GM12878 (cell line): Measurements from ENCODE around the gene SLC2A1. TPM values are rescaled to one million over a fixed set of nuclear protein-coding genes. Genes with fewer than 3 reads are reported as not detected.

Source experiments
- ATAC-seq: fragments of 200-7000 bp; cut with Tn5 transposase; 3 replicates; pipeline ENCODE4 v1.9.1; 2020; ENCODE audit warnings: mild to moderate bottlenecking, moderate library complexity
- BruUV-seq: library from RNA; stranded (reverse); fragments of 400-500 nt; replicated peaks from 2 replicates; lab custom pipeline; 2021; lab: Mats Ljungman, UMichigan
- CTCF ChIA-PET: fragments of 300-600 bp; sonication (Branson Sonifier 250); formaldehyde crosslinking; extraction: SDS; loops from one replicate; lab custom pipeline; 2021; ENCODE audit warnings: inconsistent platforms; lab: Yijun Ruan, JAX
- POLR2A ChIA-PET: fragments of 350-600 bp; formaldehyde crosslinking; extraction: SDS; loops from one replicate; lab custom pipeline; 2021; ENCODE audit warnings: inconsistent platforms; lab: Charles Lee
- RAD21 ChIA-PET: fragments of 300-600 bp; sonication (Branson Sonifier 250); formaldehyde crosslinking; loops from one replicate; lab custom pipeline; 2023; ENCODE audit warnings: antibody characterized with exemption; ENCODE audit not compliant: unreplicated experiment; lab: Charles Lee
- SMC1A ChIA-PET: fragments of 300-600 bp; sonication (Branson Sonifier 250); formaldehyde crosslinking; loops from one replicate; lab custom pipeline; 2023; ENCODE audit not compliant: unreplicated experiment, uncharacterized antibody; lab: Charles Lee
- DNase-seq: peaks from one replicate; pipeline ENCODE4 v3.0.0-alpha.2; 2011; ENCODE audit warnings: low read depth, low spot score
- FAIRE-seq: peaks from 3 replicates; lab custom pipeline; 2011; peaks lifted over from hg19 to GRCh38; lab: Jason Lieb, UNC
- H2AFZ ChIP-seq: 2 replicates; pipeline ENCODE4 v1.6.0; 2011; ENCODE audit warnings: low read depth, low read length, control low read depth; ENCODE audit not compliant: control insufficient read depth
- H3K27ac ChIP-seq: 2 replicates; pipeline ENCODE4 v1.5.1; 2011; ENCODE audit warnings: control low read depth; ENCODE audit not compliant: control insufficient read depth, insufficient read depth
- H3K27me3 ChIP-seq, 2 experiments: replicated peaks in 1 of 2; 2 replicates each; pipeline versions ENCODE4 v1.6.0 to v1.6.1; 2011; ENCODE audit warnings: low read length in 1 of 2; ENCODE audit not compliant: control insufficient read depth in 2 of 2, insufficient read depth in 2 of 2
- H3K36me3 ChIP-seq, 2 experiments: 2 replicates each; pipeline ENCODE4 v1.5.1; 2011; ENCODE audit warnings: low read length in 1 of 2; ENCODE audit not compliant: control insufficient read depth in 2 of 2, insufficient read depth in 2 of 2
- H3K4me1 ChIP-seq: 2 replicates; pipeline ENCODE4 v1.6.1; 2011; ENCODE audit warnings: mild to moderate bottlenecking, low read length, moderate library complexity, mixed read lengths; ENCODE audit not compliant: control insufficient read depth, insufficient read depth
- H3K4me2 ChIP-seq: 2 replicates; pipeline ENCODE4 v1.6.0; 2011; ENCODE audit warnings: control low read depth; ENCODE audit not compliant: control insufficient read depth, insufficient read depth
- H3K4me3 ChIP-seq: fragments of 200-600 bp; sonication (generic); 2 replicates; pipeline ENCODE4 v1.5.1; 2016
- H3K79me2 ChIP-seq: 2 replicates; pipeline ENCODE4 v1.6.0; 2011; ENCODE audit warnings: low read length; ENCODE audit not compliant: control insufficient read depth, insufficient read depth
- H3K9ac ChIP-seq: 2 replicates; pipeline ENCODE4 v1.8.0; 2011; ENCODE audit warnings: low read length, control low read depth, mixed read lengths; ENCODE audit not compliant: control insufficient read depth, insufficient read depth
- H3K9me3 ChIP-seq: replicated peaks from 3 replicates; pipeline ENCODE4 v1.5.1; 2011; ENCODE audit warnings: mild to moderate bottlenecking, low read length; ENCODE audit not compliant: control insufficient read depth, insufficient read depth
- H4K20me1 ChIP-seq: 2 replicates; pipeline ENCODE4 v1.6.0; 2011; ENCODE audit not compliant: control insufficient read depth, insufficient read depth
- BMI1 ChIP-seq: fragments of 450-650 bp; IDR thresholded peaks from 2 replicates; pipeline ENCODE4 v1.6.1; 2016; ENCODE audit warnings: mild to moderate bottlenecking, moderate library complexity, borderline replicate concordance
- GATAD2B ChIP-seq: fragments of 450-650 bp; conservative IDR thresholded peaks from 2 replicates; pipeline ENCODE4 v1.6.1; 2017; ENCODE audit warnings: low read depth, mild to moderate bottlenecking, moderate library complexity
- SP1 ChIP-seq: IDR thresholded peaks from one replicate; pipeline ENCODE4 v1.6.1; 2011; ENCODE audit warnings: low read depth, low read length
- WGBS: methylation state at CpG from one replicate; pipeline ENCODE4 v1.1.6; 2016; ENCODE audit warnings: low lambda C conversion rate; ENCODE audit not compliant: insufficient replicate concordance, insufficient coverage; ENCODE audit errors: missing lambda C conversion rate; 5-methylcytosine and 5-hydroxymethylcytosine counted together
- in situ Hi-C: fragments of 300-500 bp; cut with MboI; formaldehyde crosslinking; loops from 9 replicates; pipeline ENCODE4 v1.14.3; 2018; ENCODE audit warnings: mixed read lengths
- intact Hi-C: fragments of 100-400 bp; cut with micrococcal nuclease; formaldehyde crosslinking; loops from one replicate; pipeline ENCODE4 v1.14.2; 2022; ENCODE audit not compliant: unreplicated experiment
- polyA plus RNA-seq, 11 experiments: library from polyadenylated mRNA; depleted of rRNA in 4 of 11; unstranded in 6 of 11; stranded (reverse) in 5 of 11; fragments of >200 nt; fragmentation: Nextera tagmentation in 4 of 11; fragmentation: Illumina TruSeq in 1 of 11; extraction: Ambion mirVana in 4 of 11; extraction: Trizol in 1 of 11; gene quantifications; 1 replicate in 1 of 11; 2 replicates in 10 of 11; pipeline versions ENCODE4 v1.2.1 to v1.2.3, GENCODE V29; 2011 to 2016; ENCODE audit warnings: inconsistent platforms in 2 of 11, missing spikeins in 2 of 11, low read depth in 1 of 11
- total RNA-seq, 4 experiments: library from RNA; depleted of rRNA in 3 of 4; stranded (reverse); fragments of >200 nt in 3 of 4; fragmentation: Illumina TruSeq in 1 of 4; extraction: Trizol in 1 of 4; gene quantifications; 2 replicates each; pipeline versions ENCODE4 v1.2.1 to v1.2.3, GENCODE V29; 2013 to 2021
- TF ChIP-seq, protein P1 (sequence below): IDR thresholded peaks from 2 replicates; pipeline ENCODE4 v1.6.1; 2012; ENCODE audit warnings: low read depth, low read length, improper control_type of control experiment

Gene SLC2A1
- total and polyA plus RNA-seq, 10 of the 15 experiments (the other 5 are each of a cell fraction or from before 2014, with no cell fraction given) = 5.7 to 66.0 (median 44.2) TPM

DNA sequence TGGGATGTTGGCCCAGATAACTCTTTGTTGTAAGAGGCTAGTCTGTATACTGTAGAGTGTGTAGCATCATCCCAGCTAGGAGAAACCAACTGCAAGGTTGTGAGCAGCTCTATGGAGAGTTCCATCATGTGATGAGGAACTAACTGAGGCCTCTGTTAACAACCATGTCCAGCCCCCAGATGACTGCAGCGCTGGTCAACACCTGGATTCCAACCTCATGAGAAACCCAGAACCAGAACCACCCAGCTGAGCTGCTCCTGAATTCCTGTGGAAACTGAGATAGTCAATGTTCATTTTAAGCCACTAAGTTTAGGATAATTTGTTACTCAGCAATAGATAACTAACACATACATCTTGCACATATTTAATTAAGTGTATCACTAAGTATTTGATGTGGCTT, 41.6 kb upstream of the SLC2A1 start:
- no peak overlapping the region for H3K27ac ChIP-seq
- no peak for ATAC-seq
- intact Hi-C loops (no loop called here), in situ Hi-C loops (no loop called here)
- POLR2A ChIA-PET = no interaction called here
- no peak overlapping the region for H3K4me3 ChIP-seq
- WGBS = 42% methylated on average over 1 of the region's 1 CpG
- TF ChIP-seq, protein P1, sequence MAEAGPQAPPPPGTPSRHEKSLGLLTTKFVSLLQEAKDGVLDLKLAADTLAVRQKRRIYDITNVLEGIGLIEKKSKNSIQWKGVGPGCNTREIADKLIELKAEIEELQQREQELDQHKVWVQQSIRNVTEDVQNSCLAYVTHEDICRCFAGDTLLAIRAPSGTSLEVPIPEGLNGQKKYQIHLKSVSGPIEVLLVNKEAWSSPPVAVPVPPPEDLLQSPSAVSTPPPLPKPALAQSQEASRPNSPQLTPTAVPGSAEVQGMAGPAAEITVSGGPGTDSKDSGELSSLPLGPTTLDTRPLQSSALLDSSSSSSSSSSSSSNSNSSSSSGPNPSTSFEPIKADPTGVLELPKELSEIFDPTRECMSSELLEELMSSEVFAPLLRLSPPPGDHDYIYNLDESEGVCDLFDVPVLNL = no peak
- TF ChIP-seq BMI1 = no peak
- no TSS peak for BruUV-seq
- no peak overlapping the region for H2AFZ ChIP-seq
- H3K79me2 ChIP-seq = no peaks in the 10 kb centered on the region
- H3K9me3 ChIP-seq = no peaks in the 10 kb centered on the region; the same call in 2 of the 3 replicates
- no peak for FAIRE-seq
- no peaks in the 10 kb centered on the region for H4K20me1 ChIP-seq
- CTCF ChIA-PET = no interaction called here
- no peaks in the 10 kb centered on the region for H3K4me1 ChIP-seq
- RAD21 ChIA-PET = no interaction called here
- DNase-seq = no peak
- H3K36me3 ChIP-seq = no peaks in the 10 kb centered on the region
- no peak overlapping the region for H3K4me2 ChIP-seq
- H3K27me3 ChIP-seq = no peaks in the 10 kb centered on the region
- H3K9ac ChIP-seq = no peak overlapping the region
- SMC1A ChIA-PET = no interaction called here

DNA sequence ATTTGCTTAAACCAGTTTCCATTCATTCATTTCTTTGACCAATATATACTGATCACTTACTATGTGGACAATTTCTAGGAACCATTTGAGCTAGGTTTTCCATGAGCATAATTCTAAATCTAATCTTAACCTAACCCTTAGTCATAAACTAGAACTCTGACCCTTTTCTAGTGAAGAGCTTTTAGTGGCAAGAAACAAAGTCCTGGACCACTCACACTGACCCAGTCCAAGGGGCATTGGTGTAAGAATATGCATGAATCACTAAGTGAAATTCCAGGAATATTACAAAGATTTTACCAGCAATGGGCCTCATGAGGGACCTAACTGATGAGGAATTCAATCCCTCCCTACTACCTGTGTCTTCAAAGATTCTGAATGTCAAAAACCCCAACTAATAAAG, 40.6 kb upstream of the SLC2A1 start:
- ChIA-PET CTCF (interaction anchor here (0.6 kb wide), 1 partner anchor 14 kb away, joined by 3 read pairs; no protein-coding TSS in a partner anchor), SMC1A (interaction anchor here (0.6 kb wide), 1 partner anchor 446 kb away, joined by 3 read pairs; no protein-coding TSS in a partner anchor)
- no peak for FAIRE-seq

More for the DNA sequence above, 40.6 kb upstream of the SLC2A1 start:
- Histone ChIP-seq H3K27ac (no peak overlapping the region), H3K79me2 (no peaks in the 10 kb centered on the region), H3K9me3 (no peaks in the 10 kb centered on the region), H3K4me1 (no peaks in the 10 kb centered on the region), H3K36me3 (no peaks in the 10 kb centered on the region), H4K20me1 (no peaks in the 10 kb centered on the region), H3K4me3 (no peak overlapping the region), H2AFZ (no peak overlapping the region)
- intact Hi-C loops = no loop called here
- POLR2A ChIA-PET = no interaction called here
- DNase-seq = no peak
- in situ Hi-C loops = no loop called here
- no peak for TF ChIP-seq SP1
- TF ChIP-seq GATAD2B = no peak
- TF ChIP-seq, all 136 proteins: peak for 0
- RAD21 ChIA-PET = no interaction called here
- Histone ChIP-seq H3K9ac (no peak overlapping the region), H3K27me3 (no peaks in the 10 kb centered on the region), H3K4me2 (no peak overlapping the region)
- BruUV-seq = no TSS peak
- no peak for ATAC-seq
